ENCODE results near the gene KCTD10. TPM values are rescaled to one million over a fixed set of nuclear protein-coding genes. Genes with fewer than 3 reads are reported as not detected.

Gene KCTD10
- total RNA-seq, 1 experiment from 2014 or later, result 44.7 TPM

- Mint-ChIP-seq H3K4me3 (no peak overlapping the region), H3K27ac (no peak overlapping the region), H3K9me3 (peaks cover 5% of the 10 kb centered on the region; the same call in 1 of the 2 replicates), H3K36me3 (no peaks in the 10 kb centered on the region), H3K27me3 (ENCODE audit: low read depth) (0 out of 2 replicates have a peak, but pooled peaks cover 3% of the 10 kb centered on the region), H3K4me1 (peaks cover 47% of the 10 kb centered on the region)
- no peak for ATAC-seq
- TF ChIP-seq USF2 (CRISPR knock-in tag; IDR thresholded peaks at IDR 0.05) (no peak), SMAD4 (CRISPR knock-in tag; IDR thresholded peaks at IDR 0.05) (no peak), ZNF396 (CRISPR knock-in tag; IDR thresholded peaks at IDR 0.05; ENCODE audit: borderline replicate concordance) (no peak), ZNF219 (CRISPR knock-in tag; IDR thresholded peaks at IDR 0.05; ENCODE audit: borderline replicate concordance) (no peak), ZNF138 (CRISPR knock-in tag; conservative IDR thresholded peaks at IDR 0.05) (no peak), FOXJ3 (CRISPR knock-in tag; IDR thresholded peaks at IDR 0.05; ENCODE audit: borderline replicate concordance) (no peak), AR (CRISPR knock-in tag; IDR thresholded peaks at IDR 0.05) (no peak), E2F5 (CRISPR knock-in tag; IDR thresholded peaks at IDR 0.05) (no peak), CTCF (IDR thresholded peaks at IDR 0.05) (no peak), IRF2 (CRISPR knock-in tag; IDR thresholded peaks at IDR 0.05; ENCODE audit: borderline replicate concordance, low read depth) (no peak), SOX15 (CRISPR knock-in tag; IDR thresholded peaks at IDR 0.05) (no peak), MLX (CRISPR knock-in tag; IDR thresholded peaks at IDR 0.05) (no peak)
- ChIA-PET POLR2A (no interaction called here), CTCF (interaction anchor here (0.5 to 5.4 kb wide), 31 partner anchors 9 to 343 kb away, joined by 3 to 52 read pairs (median 4); partner anchors contain the start of genes FOXN4, KCTD10, MMAB and MVK)
- no peak for DNase-seq (ENCODE audit: low spot score)
Observed at GRCh38 chr12:109432431-109432830, 44.7 kb downstream of the KCTD10 start.

GRCh38 chr12:109430244-109430643 lies 46.9 kb downstream of the KCTD10 start:
- Mint-ChIP-seq H3K36me3 (no peaks in the 10 kb centered on the region), H3K4me1 (peaks cover 29% of the 10 kb centered on the region), H3K9me3 (peaks cover 5% of the 10 kb centered on the region; the same call in 1 of the 2 replicates), H3K4me3 (no peak overlapping the region), H3K27me3 (ENCODE audit: low read depth) (0 out of 2 replicates have a peak, but pooled peaks cover 3% of the 10 kb centered on the region), H3K27ac (no peak overlapping the region)
- no peak for ATAC-seq
- CTCF ChIA-PET, result interaction anchor here (1.1 kb wide), 1 partner anchor 36 kb away, joined by 3 read pairs; no protein-coding TSS in a partner anchor
- POLR2A ChIA-PET, result interaction anchor here (0.8 kb wide), 1 partner anchor 8 kb away, joined by 3 read pairs; no protein-coding TSS in a partner anchor
- no peak for DNase-seq (ENCODE audit: low spot score)
- TF ChIP-seq ATF6 (CRISPR knock-in tag; IDR thresholded peaks at IDR 0.05) (no peak), JUN (CRISPR knock-in tag; IDR thresholded peaks at IDR 0.05) (no peak), ZNF416 (CRISPR knock-in tag; IDR thresholded peaks at IDR 0.05) (no peak), NR2C2 (CRISPR knock-in tag; IDR thresholded peaks at IDR 0.05) (no peak), NFE2L1 (CRISPR knock-in tag; IDR thresholded peaks at IDR 0.05) (no peak), FOXK1 (CRISPR knock-in tag; IDR thresholded peaks at IDR 0.05) (no peak), MYBL2 (CRISPR knock-in tag; IDR thresholded peaks at IDR 0.05) (no peak), ZNF532 (CRISPR knock-in tag; IDR thresholded peaks at IDR 0.05; ENCODE audit: borderline replicate concordance) (no peak), GTF2I (CRISPR knock-in tag; conservative IDR thresholded peaks at IDR 0.05) (no peak), JAZF1 (CRISPR knock-in tag; IDR thresholded peaks at IDR 0.05) (no peak), CBFB (CRISPR knock-in tag; IDR thresholded peaks at IDR 0.05; ENCODE audit: low read depth) (no peak)
